IgD-negative memory B cell (primary cell): ENCODE data around the gene IL20. TPM values are rescaled to one million over a fixed set of nuclear protein-coding genes. Genes with fewer than 3 reads are reported as not detected.
"Not testable (repeated sequence)": the region's sequence is repeated elsewhere in the genome, so short reads cannot be mapped to it uniquely, and the experiment has no call there.

Source experiments
- H3K27ac Mint-ChIP-seq, 3 donors: one replicate each; pipeline ENCODE4 v1.8.0; 2020 to 2022; ENCODE audit warnings: mild to moderate bottlenecking in 3 of 3, mixed read lengths in 3 of 3, moderate library complexity in 1 of 3
- H3K27me3 Mint-ChIP-seq: one replicate; pipeline ENCODE4 v1.8.0; 2021; ENCODE audit warnings: mixed read lengths
- H3K36me3 Mint-ChIP-seq: one replicate; pipeline ENCODE4 v1.8.0; 2020; ENCODE audit warnings: mild to moderate bottlenecking, mixed read lengths
- H3K4me1 Mint-ChIP-seq, 3 donors: one replicate each; pipeline ENCODE4 v1.8.0; 2020 to 2022; ENCODE audit warnings: mixed read lengths in 3 of 3, mild to moderate bottlenecking in 1 of 3
- H3K4me3 Mint-ChIP-seq, 4 donors: one replicate each; pipeline ENCODE4 v1.8.0; 2020 to 2022; ENCODE audit warnings: mild to moderate bottlenecking in 4 of 4, mixed read lengths in 4 of 4, moderate library complexity in 3 of 4
- H3K9me3 Mint-ChIP-seq, 3 donors: one replicate each; pipeline ENCODE4 v1.8.0; 2020 to 2021; ENCODE audit warnings: mixed read lengths in 3 of 3, mild to moderate bottlenecking in 1 of 3
- polyA plus RNA-seq: library from polyadenylated mRNA; unstranded; fragments of 300-500 nt; fragmentation: Illumina TruSeq; gene quantifications from one replicate; pipeline ENCODE4 v1.2.3, GENCODE V29; 2021

The IL20 gene
- polyA plus RNA-seq, 1 donor from 2014 or later = not detected

DNA sequence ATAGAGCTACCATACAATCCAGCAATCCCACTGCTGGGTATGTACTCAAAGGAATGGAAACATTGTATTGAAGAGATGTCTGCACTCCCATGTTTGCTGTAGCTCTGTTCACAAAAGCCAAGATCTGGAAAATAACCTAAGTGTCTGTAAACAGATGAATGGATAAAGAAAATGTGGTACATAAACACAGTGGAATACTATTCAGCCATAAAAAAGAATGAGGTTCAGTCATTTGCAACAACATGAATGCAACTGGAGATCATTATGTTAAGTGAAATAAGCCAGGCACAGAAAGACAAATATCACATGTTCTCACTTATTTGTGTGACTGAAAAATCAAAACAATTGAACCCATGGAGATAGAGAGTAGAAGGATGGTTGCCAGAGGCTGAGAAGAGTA is 11.7 kb upstream of the IL20 start:
- H3K36me3 Mint-ChIP-seq, H3K4me1 Mint-ChIP-seq, H3K27ac Mint-ChIP-seq, H3K4me3 Mint-ChIP-seq, H3K9me3 Mint-ChIP-seq: not testable (repeated sequence)
- peaks cover 14% of the 10 kb centered on the region for H3K27me3 Mint-ChIP-seq

DNA sequence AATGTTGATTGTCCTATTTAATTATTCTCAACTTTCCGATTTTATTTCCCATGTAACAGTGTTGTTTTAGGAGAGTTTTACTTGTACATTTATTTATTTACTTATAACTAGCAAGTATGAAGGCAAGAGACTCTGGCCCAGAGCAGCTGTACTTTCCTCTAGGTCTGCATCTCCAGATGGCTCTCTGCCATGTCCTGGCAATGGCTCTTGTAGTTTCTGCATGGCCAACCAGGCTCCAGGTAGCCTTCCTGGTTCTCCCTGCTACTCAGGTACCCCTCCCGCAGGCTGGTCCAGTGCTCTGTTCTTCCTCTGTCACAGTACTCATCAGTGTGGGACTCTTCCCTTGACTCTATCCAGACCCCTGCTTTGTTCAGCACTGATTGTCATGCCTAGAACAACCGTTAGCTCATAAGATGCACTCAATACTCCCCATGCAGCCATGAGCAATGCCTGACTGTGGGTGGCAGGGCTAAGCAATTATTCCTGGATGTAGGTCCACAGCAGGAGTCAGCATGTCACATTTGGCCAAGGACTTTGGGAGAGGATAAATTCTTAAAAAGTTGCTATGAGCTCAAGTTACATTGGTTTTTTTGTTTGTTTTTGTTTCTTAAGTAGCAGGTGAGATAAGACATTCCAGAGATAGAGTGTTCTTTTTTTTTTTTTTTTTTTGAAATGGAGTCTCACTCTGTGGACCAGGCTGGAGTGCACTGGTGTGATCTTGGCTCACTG is 10.9 kb upstream of the IL20 start:
- peaks cover 0 to 5% (median 2%) of the 10 kb centered on the region in 3 donors for H3K9me3 Mint-ChIP-seq
- H3K4me1 Mint-ChIP-seq = peaks cover 0 to 5% (median 0%) of the 10 kb centered on the region in 3 donors
- no peak overlapping the region for H3K27ac Mint-ChIP-seq
- H3K4me3 Mint-ChIP-seq = no peak overlapping the region
- H3K36me3 Mint-ChIP-seq = peaks cover 1% of the 10 kb centered on the region
- H3K27me3 Mint-ChIP-seq = peaks cover 9% of the 10 kb centered on the region

GRCh38 chr1:206855859-206856258 is 9.6 kb upstream of the IL20 start:
- Mint-ChIP-seq H3K4me1 (peaks cover 0 to 5% (median 0%) of the 10 kb centered on the region in 3 donors), H3K27ac (no peak overlapping the region), H3K36me3 (no peaks in the 10 kb centered on the region), H3K9me3 (peaks cover 0 to 5% (median 2%) of the 10 kb centered on the region in 3 donors), H3K4me3 (no peak overlapping the region), H3K27me3 (peaks cover 12% of the 10 kb centered on the region)

DNA sequence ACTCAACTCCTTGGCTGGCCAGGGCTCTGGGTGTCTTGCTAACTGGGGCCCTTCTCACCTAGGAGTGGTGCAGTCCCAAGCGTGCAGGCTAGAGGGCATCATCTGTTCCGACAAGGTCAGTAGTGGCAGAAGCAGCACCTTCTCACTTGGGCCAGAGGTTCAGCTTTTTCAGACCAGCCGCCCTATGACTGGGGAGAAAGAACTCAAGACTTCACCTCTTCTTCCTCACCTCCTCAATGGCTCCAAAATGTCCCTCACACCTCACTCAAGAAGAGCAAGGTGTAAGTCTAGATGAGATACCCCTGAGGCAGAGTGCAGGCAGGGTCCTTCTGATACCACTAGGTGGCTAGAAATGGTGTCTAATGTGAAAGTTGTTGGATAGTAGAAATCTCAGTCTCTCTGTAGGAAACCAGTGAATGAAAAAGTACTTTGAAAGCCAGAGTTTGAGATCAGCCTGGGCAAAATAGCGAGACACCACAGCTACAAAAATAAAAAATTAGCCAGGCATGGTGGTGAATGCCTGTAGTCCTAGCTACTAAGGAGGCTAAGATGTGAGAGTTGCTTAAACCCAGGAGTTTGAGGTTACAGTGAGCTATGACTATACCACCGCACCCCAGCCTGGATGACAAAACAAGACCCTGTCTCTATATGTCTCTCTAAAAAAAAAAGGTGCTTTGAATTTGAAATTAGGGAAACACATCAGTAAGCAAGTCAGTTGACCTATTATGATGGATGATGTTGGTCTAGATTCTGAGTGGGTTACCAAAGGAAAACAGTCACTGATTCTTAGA is 8.6 kb upstream of the IL20 start:
- Mint-ChIP-seq H3K27ac (no peak overlapping the region), H3K4me3 (no peak overlapping the region), H3K36me3 (peaks cover 3% of the 10 kb centered on the region), H3K9me3 (peaks cover 0 to 5% (median 2%) of the 10 kb centered on the region in 3 donors), H3K4me1 (peaks cover 0 to 5% (median 0%) of the 10 kb centered on the region in 3 donors), H3K27me3 (peaks cover 15% of the 10 kb centered on the region)

DNA sequence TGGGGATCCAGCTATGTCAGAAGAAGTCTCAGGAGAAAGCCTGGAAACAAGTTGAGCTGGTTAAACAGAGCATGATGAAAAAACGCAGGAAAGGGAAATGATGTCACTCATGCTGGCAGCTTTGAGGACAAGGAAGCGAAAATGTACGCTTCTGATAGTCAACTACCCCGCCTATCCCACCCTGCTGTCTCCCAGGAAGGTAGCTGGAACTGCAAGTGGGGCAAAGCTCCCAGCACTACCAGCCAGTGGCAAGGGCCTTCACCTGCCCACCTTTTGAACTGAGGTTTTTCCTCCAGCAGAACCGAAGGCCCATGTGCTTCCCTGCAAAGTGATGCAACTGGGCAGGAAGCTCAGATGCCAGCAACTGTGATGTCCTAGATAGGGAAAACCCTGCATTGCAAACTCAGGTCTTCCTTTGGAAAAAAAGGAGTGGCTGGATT is 6.3 kb upstream of the IL20 start:
- Mint-ChIP-seq H3K27me3 (peaks cover 18% of the 10 kb centered on the region), H3K9me3 (no peaks in the 10 kb centered on the region), H3K36me3 (peaks cover 3% of the 10 kb centered on the region), H3K4me3 (no peak overlapping the region), H3K27ac (no peak overlapping the region), H3K4me1 (peaks cover 0 to 5% (median 0%) of the 10 kb centered on the region in 3 donors)

GRCh38 chr1:206860165-206860564 is 5.3 kb upstream of the IL20 start:
- H3K27ac Mint-ChIP-seq = no peak overlapping the region
- peaks cover 0 to 5% (median 3%) of the 10 kb centered on the region in 3 donors for H3K4me1 Mint-ChIP-seq
- H3K9me3 Mint-ChIP-seq = no peaks in the 10 kb centered on the region
- H3K4me3 Mint-ChIP-seq = no peak overlapping the region
- H3K36me3 Mint-ChIP-seq = peaks cover 3% of the 10 kb centered on the region
- H3K27me3 Mint-ChIP-seq = peaks cover 21% of the 10 kb centered on the region

DNA sequence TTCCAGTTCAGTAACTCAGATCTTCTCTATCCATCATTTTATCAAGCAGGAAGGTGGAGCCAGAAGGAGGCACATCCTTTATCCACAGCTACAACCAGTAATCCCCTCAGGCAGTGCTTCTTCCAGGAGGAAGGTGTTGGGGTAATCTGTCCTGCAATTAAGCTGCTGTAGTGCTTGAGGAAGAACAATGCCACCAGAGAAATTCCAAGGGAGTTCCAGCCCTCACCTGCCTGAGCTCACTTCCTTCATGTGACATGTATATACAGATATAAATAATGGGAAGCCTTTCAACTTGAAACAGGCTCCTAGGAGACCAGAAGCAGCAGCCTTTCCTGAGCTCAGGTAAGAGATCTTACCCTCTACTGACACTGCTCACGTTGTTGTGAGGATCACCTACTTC is 2.2 kb upstream of the IL20 start:
- Mint-ChIP-seq H3K36me3 (peaks cover 3% of the 10 kb centered on the region), H3K4me3 (no peak overlapping the region), H3K9me3 (no peaks in the 10 kb centered on the region), H3K27me3 (peaks cover 21% of the 10 kb centered on the region), H3K27ac (no peak overlapping the region), H3K4me1 (peaks cover 0 to 3% (median 2%) of the 10 kb centered on the region in 3 donors)

DNA sequence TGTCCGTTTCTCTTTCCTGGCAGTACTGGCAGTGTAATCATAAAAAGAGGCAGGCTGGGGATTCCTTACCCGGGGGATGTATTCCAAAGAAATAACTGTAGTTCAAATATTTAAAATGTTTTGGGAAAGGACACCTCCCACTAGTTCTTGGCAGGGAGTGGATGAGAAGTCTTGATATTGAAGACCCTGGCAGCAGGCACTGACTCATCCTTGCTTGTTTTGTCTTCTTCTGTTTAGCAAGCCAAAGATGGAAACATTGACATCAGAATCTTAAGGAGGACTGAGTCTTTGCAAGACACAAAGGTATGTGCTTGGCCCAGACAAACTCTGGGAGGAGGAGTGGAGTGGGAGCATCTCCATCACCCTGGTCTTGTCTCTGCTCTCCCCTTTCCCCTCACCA is 639 bp downstream of the IL20 start:
- Mint-ChIP-seq H3K9me3 (no peaks in the 10 kb centered on the region), H3K4me1 (peaks cover 0 to 3% (median 0%) of the 10 kb centered on the region in 3 donors), H3K27ac (no peak overlapping the region), H3K27me3 (peaks cover 21% of the 10 kb centered on the region), H3K4me3 (no peak overlapping the region), H3K36me3 (peaks cover 3% of the 10 kb centered on the region)

DNA sequence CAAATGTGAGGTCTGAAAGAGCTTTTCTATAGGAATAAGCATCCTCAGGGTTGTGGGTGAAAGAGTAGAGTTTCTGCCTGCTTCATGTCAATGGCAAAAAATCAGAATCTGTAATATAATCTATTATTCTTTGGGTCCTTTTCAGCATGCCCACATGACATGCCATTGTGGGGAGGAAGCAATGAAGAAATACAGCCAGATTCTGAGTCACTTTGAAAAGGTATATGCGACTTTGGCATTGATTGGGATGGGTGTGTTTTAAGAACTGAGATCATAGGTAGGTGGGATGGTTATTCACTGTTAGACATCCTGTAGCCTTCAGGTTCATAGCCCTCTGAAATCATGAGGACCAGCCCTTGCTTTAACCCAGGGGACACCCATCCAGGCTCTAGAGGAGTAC is 1.8 kb downstream of the IL20 start:
- Mint-ChIP-seq H3K4me3 (no peak overlapping the region), H3K27ac (no peak overlapping the region), H3K27me3 (peaks cover 14% of the 10 kb centered on the region), H3K36me3 (no peaks in the 10 kb centered on the region), H3K4me1 (peaks cover 0 to 3% (median 0%) of the 10 kb centered on the region in 3 donors), H3K9me3 (no peaks in the 10 kb centered on the region)

- Mint-ChIP-seq H3K9me3 (no peaks in the 10 kb centered on the region), H3K27me3 (peaks cover 14% of the 10 kb centered on the region), H3K36me3 (no peaks in the 10 kb centered on the region), H3K4me3 (no peak overlapping the region), H3K27ac (no peak overlapping the region), H3K4me1 (peaks cover 0 to 3% (median 0%) of the 10 kb centered on the region in 3 donors)
Measured at GRCh38 chr1:206867716-206868115, 2.3 kb downstream of the IL20 start.

DNA sequence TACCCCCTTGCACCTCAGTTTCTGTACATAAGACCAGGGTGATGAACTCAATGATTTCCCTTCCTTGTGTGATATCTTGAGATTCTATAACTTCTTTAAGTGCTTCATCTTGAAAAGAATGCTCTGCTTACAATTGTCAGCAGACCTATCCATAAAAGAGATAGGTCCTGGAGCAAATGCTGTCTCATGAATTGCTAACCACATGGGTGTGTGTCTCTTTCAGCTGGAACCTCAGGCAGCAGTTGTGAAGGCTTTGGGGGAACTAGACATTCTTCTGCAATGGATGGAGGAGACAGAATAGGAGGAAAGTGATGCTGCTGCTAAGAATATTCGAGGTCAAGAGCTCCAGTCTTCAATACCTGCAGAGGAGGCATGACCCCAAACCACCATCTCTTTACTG is 2.8 kb downstream of the IL20 start:
- H3K27ac Mint-ChIP-seq = no peak overlapping the region
- H3K4me3 Mint-ChIP-seq = no peak overlapping the region

DNA sequence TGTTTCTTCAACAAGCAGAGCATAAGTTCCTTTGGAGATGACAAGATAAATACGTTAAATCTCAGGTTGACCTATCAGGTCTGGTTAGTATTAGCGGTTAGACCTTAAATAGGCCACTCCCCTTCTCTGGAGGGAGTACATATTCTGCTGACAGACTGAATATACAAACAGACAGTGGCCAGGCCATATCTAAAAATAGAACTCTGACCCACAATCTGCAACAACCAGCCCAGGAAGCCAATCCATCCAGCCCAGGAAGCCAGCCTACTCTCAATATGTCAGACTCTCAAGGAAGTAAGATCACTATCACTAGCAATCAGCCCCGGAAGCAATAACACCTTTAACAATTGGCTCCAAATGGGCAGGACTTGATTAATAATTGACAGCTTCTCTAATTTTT is 6.7 kb downstream of the IL20 start:
- Mint-ChIP-seq H3K9me3 (peaks cover 8 to 18% (median 14%) of the 10 kb centered on the region in 3 donors), H3K4me3 (no peak overlapping the region), H3K27ac (peak overlapping the region in 1 of 3 donors; percentile 8), H3K27me3 (peaks cover 8% of the 10 kb centered on the region), H3K4me1 (no peaks in the 10 kb centered on the region), H3K36me3 (peaks cover 2% of the 10 kb centered on the region)

More for the DNA sequence above, 2.8 kb downstream of the IL20 start:
- Mint-ChIP-seq H3K36me3 (no peaks in the 10 kb centered on the region), H3K9me3 (no peaks in the 10 kb centered on the region), H3K27me3 (peaks cover 11% of the 10 kb centered on the region), H3K4me1 (peaks cover 0 to 3% (median 0%) of the 10 kb centered on the region in 3 donors)

- Mint-ChIP-seq H3K4me1 (no peaks in the 10 kb centered on the region), H3K27me3 (peaks cover 11% of the 10 kb centered on the region), H3K4me3 (no peak overlapping the region), H3K27ac (no peak overlapping the region), H3K9me3 (peaks cover 10 to 25% (median 22%) of the 10 kb centered on the region in 3 donors), H3K36me3 (peaks cover 4% of the 10 kb centered on the region)
Measured at GRCh38 chr1:206873603-206874188, 8.3 kb downstream of the IL20 start.

- Mint-ChIP-seq H3K4me1 (no peaks in the 10 kb centered on the region), H3K27ac (no peak overlapping the region), H3K9me3 (peaks cover 12 to 32% (median 22%) of the 10 kb centered on the region in 3 donors), H3K36me3 (peaks cover 4% of the 10 kb centered on the region), H3K27me3 (peaks cover 3% of the 10 kb centered on the region), H3K4me3 (no peak overlapping the region)
Measured at GRCh38 chr1:206875752-206876377, 10.4 kb downstream of the IL20 start.

- Mint-ChIP-seq H3K36me3 (peaks cover 4% of the 10 kb centered on the region), H3K27me3 (peaks cover 5% of the 10 kb centered on the region), H3K4me1 (no peaks in the 10 kb centered on the region), H3K4me3 (no peak overlapping the region), H3K27ac (peak overlapping the region in 1 of 3 donors; percentile 3), H3K9me3 (peaks cover 12 to 32% (median 22%) of the 10 kb centered on the region in 3 donors)
Measured at GRCh38 chr1:206878456-206878855, 13.0 kb downstream of the IL20 start.
